DOHH2 (cell line): Measurements from ENCODE around the gene KIF26A.

Source experiments
- EZH2phosphoT487 ChIP-seq: fragments of 200-600 bp; sonication (generic); IDR thresholded peaks from 2 replicates; pipeline ENCODE4 v1.6.1; 2017; ENCODE audit warnings: borderline replicate concordance, mild to moderate bottlenecking, antibody characterized with exemption, low read length, moderate library complexity, mixed read lengths
- TF ChIP-seq, protein P1 (sequence below): fragments of 200-600 bp; sonication (generic); IDR thresholded peaks from one replicate; pipeline ENCODE4 v1.5.1; 2014; ENCODE audit warnings: antibody characterized with exemption, mild to moderate bottlenecking, low read depth, low read length; ENCODE audit not compliant: poor library complexity, severe bottlenecking

- TF ChIP-seq, protein P1, sequence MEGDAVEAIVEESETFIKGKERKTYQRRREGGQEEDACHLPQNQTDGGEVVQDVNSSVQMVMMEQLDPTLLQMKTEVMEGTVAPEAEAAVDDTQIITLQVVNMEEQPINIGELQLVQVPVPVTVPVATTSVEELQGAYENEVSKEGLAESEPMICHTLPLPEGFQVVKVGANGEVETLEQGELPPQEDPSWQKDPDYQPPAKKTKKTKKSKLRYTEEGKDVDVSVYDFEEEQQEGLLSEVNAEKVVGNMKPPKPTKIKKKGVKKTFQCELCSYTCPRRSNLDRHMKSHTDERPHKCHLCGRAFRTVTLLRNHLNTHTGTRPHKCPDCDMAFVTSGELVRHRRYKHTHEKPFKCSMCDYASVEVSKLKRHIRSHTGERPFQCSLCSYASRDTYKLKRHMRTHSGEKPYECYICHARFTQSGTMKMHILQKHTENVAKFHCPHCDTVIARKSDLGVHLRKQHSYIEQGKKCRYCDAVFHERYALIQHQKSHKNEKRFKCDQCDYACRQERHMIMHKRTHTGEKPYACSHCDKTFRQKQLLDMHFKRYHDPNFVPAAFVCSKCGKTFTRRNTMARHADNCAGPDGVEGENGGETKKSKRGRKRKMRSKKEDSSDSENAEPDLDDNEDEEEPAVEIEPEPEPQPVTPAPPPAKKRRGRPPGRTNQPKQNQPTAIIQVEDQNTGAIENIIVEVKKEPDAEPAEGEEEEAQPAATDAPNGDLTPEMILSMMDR, result no peak
- TF ChIP-seq EZH2phosphoT487, result no peak
Observed at GRCh38 chr14:104123879-104124278, 14.5 kb upstream of the KIF26A start.
